Head of caudate nucleus (tissue), 42 donors: Measurements from ENCODE around the gene DGCR8.

ENCODE experiments used
- DNase-seq, 42 donors: peaks; one replicate each; pipeline versions ENCODE4 v3.0.0 to v3.0.0-alpha.2; 2020 to 2021; ENCODE audit warnings: mixed read lengths in 7 of 42
- intact Hi-C: fragments of 100-400 bp; cut with DNase I; formaldehyde crosslinking; loops from one replicate; pipeline ENCODE4 v1.15.0; 2022

Gene DGCR8

GRCh38 chr22:20046730-20047129, 33.3 kb upstream of the DGCR8 start:
- intact Hi-C loops = no loop called here
- DNase-seq = no peak

- no peak for DNase-seq
- intact Hi-C loops = no loop called here
Observed at GRCh38 chr22:20051927-20052308, 28.1 kb upstream of the DGCR8 start.

GRCh38 chr22:20052309-20053259, 27.5 kb upstream of the DGCR8 start:
- intact Hi-C loops = no loop called here
- no peak for DNase-seq

GRCh38 chr22:20053407-20054033, 26.5 kb upstream of the DGCR8 start:
- intact Hi-C loops = no loop called here
- DNase-seq = no peak

GRCh38 chr22:20054034-20054427, 26.0 kb upstream of the DGCR8 start:
- DNase-seq = peak in 1 of 42 donors; percentile 43
- intact Hi-C loops = no loop called here

GRCh38 chr22:20054485-20054884, 25.6 kb upstream of the DGCR8 start:
- intact Hi-C loops = no loop called here
- DNase-seq = no peak

- no peak for DNase-seq
- intact Hi-C loops = no loop called here
Observed at GRCh38 chr22:20055144-20055543, 24.9 kb upstream of the DGCR8 start.

GRCh38 chr22:20055654-20056053, 24.4 kb upstream of the DGCR8 start:
- intact Hi-C loops = no loop called here
- DNase-seq = no peak

- no peak for DNase-seq
Observed at GRCh38 chr22:20056161-20056560, 23.9 kb upstream of the DGCR8 start.

GRCh38 chr22:20056696-20057386, 23.2 kb upstream of the DGCR8 start:
- intact Hi-C loops = no loop called here
- no peak for DNase-seq

More at GRCh38 chr22:20056161-20056560, 23.9 kb upstream of the DGCR8 start:
- intact Hi-C loops = no loop called here

GRCh38 chr22:20057596-20058268, 22.3 kb upstream of the DGCR8 start:
- intact Hi-C loops = no loop called here
- no peak for DNase-seq

- intact Hi-C loops = no loop called here
- DNase-seq = no peak
Observed at GRCh38 chr22:20058989-20059770, 20.9 kb upstream of the DGCR8 start.

- intact Hi-C loops = no loop called here
- DNase-seq = no peak
Observed at GRCh38 chr22:20060700-20061480, 19.2 kb upstream of the DGCR8 start.

GRCh38 chr22:20061481-20061861, 18.6 kb upstream of the DGCR8 start:
- DNase-seq = no peak
- intact Hi-C loops = no loop called here

- intact Hi-C loops = no loop called here
Observed at GRCh38 chr22:20062043-20062765, 17.8 kb upstream of the DGCR8 start.

GRCh38 chr22:20062766-20063083, 17.3 kb upstream of the DGCR8 start:
- intact Hi-C loops = no loop called here
- DNase-seq = peak in 1 of 42 donors; percentile 15

More at GRCh38 chr22:20062043-20062765, 17.8 kb upstream of the DGCR8 start:
- DNase-seq = no peak
